Natural killer cell treated with Interleukin-12 subunit alpha and Interleukin-12 subunit beta and Interleukin-15 and Interleukin-18, amount 100 ng/mL, for 72 hours (primary cell): ENCODE measurements around the gene ZFP36L2. TPM values are rescaled to one million over a fixed set of nuclear protein-coding genes. Genes with fewer than 3 reads are reported as not detected.
A peak's percentile ranks its signal among the peaks of the same experiment; 100 is the strongest.

Source experiments
- ATAC-seq, 2 donors: fragments of 150-1000 bp; cut with Tn5 transposase in 1 of 2; sonication (Bioruptor Pico), chemical (Tn5 transposase) in 1 of 2; 2 replicates each; pipeline ENCODE4 v1.10.0; 2021
- DNase-seq: peaks from one replicate; pipeline ENCODE4 v3.0.0; 2022; ENCODE audit warnings: low spot score
- H3K27ac Mint-ChIP-seq, 2 donors: 1 replicate in 1 of 2; 2 replicates in 1 of 2; pipeline ENCODE4 v1.8.0; 2022; ENCODE audit warnings: mixed read lengths in 2 of 2, mild to moderate bottlenecking in 1 of 2, moderate library complexity in 1 of 2
- H3K27me3 Mint-ChIP-seq, 2 donors: 1 replicate in 1 of 2; 2 replicates in 1 of 2; pipeline ENCODE4 v1.8.0; 2022; ENCODE audit warnings: mixed read lengths in 2 of 2
- H3K36me3 Mint-ChIP-seq: one replicate; pipeline ENCODE4 v1.8.0; 2022; ENCODE audit warnings: mixed read lengths
- H3K4me1 Mint-ChIP-seq, 2 donors: 1 replicate in 1 of 2; 2 replicates in 1 of 2; pipeline ENCODE4 v1.8.0; 2022; ENCODE audit warnings: low read depth in 2 of 2, mixed read lengths in 2 of 2, mild to moderate bottlenecking in 1 of 2
- H3K4me3 Mint-ChIP-seq: one replicate; pipeline ENCODE4 v1.8.0; 2022; ENCODE audit warnings: mixed read lengths
- H3K9me3 Mint-ChIP-seq: 2 replicates; pipeline ENCODE4 v1.8.0; 2022; ENCODE audit warnings: mixed read lengths
- total RNA-seq, 2 donors: library from RNA; stranded (reverse); gene quantifications; one replicate each; pipeline ENCODE4 v1.2.3, GENCODE V29; 2022

Gene ZFP36L2
- total RNA-seq, 2 donors from 2014 or later: 22.3 to 24.7 TPM

DNA sequence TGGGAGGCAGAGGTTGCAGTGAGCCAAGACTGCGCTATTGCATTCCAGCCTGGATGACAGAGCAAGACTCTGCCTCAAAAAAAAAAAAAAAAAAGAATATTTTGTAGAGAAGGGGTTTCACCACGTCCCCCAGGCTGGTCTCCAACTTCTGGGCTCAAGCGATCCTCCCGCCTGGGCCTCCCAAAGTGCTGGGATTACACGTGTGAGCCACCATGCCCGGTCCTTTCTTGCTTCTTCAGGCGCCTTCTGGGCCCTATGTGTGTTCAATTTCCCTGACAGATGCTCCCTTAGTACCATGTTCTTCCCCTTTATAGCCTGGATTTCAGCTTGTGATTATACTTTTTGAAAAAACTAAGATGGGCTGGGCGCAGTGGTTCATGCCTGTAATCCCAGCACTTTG is 9.8 kb downstream of the ZFP36L2 start:
- Mint-ChIP-seq H3K27me3 (no peaks in the 10 kb centered on the region), H3K9me3 (no peaks in the 10 kb centered on the region), H3K36me3 (no peaks in the 10 kb centered on the region), H3K4me3 (no peak overlapping the region), H3K27ac (no peak overlapping the region), H3K4me1 (peaks cover 41 to 45% of the 10 kb centered on the region in 2 donors)
- DNase-seq: no peak
- ATAC-seq: no peak

DNA sequence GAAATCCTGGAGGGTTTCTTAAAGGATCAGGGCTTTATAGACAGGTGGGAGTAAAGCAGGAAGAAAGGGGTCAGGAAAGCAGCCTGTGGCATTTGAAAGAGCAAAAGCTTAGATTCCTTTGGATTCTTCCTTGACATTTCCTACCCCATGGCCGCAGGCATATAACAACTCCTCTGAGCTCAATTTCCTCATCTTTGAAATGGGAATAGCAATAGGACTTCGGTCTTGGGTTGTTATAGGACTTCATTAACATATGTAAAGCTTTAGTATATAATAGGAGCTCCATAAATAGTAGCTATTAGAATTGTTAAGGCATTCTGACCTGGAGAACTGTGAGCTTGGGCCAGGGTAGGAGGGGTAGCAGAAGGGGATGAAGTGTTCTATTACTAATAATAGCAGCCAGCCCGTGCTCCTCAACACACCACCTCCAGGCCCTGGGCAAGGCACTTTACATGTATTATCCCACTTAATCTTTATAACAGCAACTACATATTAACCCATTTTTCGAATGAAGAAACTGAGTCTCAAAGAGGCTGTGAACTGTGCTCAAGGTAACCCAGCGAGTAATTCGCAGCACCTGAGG is 10.6 kb downstream of the ZFP36L2 start:
- H3K9me3 Mint-ChIP-seq: no peaks in the 10 kb centered on the region
- no peak overlapping the region for H3K4me3 Mint-ChIP-seq
- H3K4me1 Mint-ChIP-seq: peaks cover 35 to 39% of the 10 kb centered on the region in 2 donors
- DNase-seq (no peak), ATAC-seq (no peak)
- no peaks in the 10 kb centered on the region for H3K27me3 Mint-ChIP-seq
- H3K27ac Mint-ChIP-seq: no peak overlapping the region
- no peaks in the 10 kb centered on the region for H3K36me3 Mint-ChIP-seq

DNA sequence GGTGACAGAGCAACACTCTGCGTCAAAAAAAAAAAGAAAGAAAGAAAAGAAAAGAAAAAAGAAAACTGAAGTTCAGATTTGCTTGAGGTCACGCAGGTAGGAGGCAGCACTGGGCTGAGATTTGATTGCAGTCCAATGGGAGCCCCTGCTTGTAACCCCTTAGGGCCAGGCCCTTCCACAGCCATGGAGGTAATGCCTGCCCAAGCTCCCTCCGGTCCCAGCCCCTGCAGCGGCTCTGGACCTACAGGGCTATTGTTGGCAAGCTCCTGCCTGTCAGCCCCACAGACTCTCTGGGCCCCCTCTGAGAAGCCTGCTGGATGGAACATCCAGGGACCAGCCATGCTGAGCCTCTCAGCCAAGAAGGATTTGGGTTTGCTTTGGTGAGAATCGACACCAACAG is 12.2 kb downstream of the ZFP36L2 start:
- no peaks in the 10 kb centered on the region for H3K36me3 Mint-ChIP-seq
- no peak for DNase-seq
- ATAC-seq: no peak
- no peaks in the 10 kb centered on the region for H3K27me3 Mint-ChIP-seq
- H3K27ac Mint-ChIP-seq: no peak overlapping the region
- peaks cover 27 to 32% of the 10 kb centered on the region in 2 donors for H3K4me1 Mint-ChIP-seq
- H3K4me3 Mint-ChIP-seq: no peak overlapping the region
- H3K9me3 Mint-ChIP-seq: no peaks in the 10 kb centered on the region

DNA sequence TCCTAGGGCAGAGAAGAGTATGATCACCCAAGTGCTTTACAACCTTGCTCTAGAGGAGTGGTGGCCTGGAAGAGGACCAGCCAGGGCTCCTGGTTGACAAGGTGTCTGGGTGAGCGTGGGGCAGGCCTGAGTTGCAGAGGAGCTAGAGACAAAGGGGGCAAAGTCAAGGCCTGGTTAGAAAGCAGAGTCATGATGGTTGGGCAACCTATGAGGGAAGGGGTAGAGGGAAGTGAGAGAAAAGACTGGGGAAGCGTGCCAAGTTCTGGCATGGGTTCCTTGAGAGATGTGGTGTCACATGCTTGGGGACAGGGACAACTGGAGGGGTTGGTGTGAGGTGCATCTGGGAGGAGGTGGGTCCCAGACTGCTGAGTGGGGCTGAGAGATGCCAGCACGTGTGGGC is 13.5 kb downstream of the ZFP36L2 start:
- Mint-ChIP-seq H3K36me3 (no peaks in the 10 kb centered on the region), H3K27me3 (no peaks in the 10 kb centered on the region), H3K4me3 (peak overlapping the region; percentile 69), H3K4me1 (peaks cover 20 to 22% of the 10 kb centered on the region in 2 donors), H3K9me3 (no peaks in the 10 kb centered on the region), H3K27ac (peak overlapping the region; percentile 22 to 78)
- ATAC-seq: peak in 1 of 2 donors; percentile 34
- DNase-seq: peak; percentile 34

DNA sequence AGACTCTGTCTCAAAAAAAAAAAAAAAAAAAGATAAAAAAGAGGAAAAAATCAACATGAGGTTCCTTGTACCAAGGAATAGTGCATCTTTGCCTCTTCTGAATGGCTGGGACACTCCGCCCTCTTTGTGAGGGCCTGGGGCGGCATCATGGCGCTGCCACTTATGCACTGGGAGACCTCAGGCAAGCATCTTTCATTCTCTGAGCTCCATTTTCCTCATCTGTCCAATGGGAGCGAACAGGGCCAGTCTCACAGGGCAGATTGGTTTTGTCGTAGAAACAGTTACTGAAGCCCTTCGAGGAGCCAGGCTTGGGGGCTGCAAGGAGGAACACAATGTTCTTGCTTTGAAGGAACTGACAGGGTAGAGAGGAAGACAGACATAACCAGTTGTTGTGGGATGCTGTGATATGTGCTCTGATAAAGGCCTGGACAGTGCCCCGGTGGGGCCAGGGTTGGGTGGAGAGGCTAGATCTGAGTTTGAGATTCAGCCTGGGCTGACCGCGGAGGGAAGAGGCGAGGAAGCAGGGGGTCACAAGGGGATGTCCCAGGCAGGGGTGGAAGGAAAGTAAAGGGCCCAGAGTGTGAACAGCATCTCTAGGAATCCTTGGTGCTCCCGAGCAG is 14.1 kb downstream of the ZFP36L2 start:
- H3K27me3 Mint-ChIP-seq: no peaks in the 10 kb centered on the region
- H3K36me3 Mint-ChIP-seq: no peaks in the 10 kb centered on the region
- peak; percentile 61 for DNase-seq
- peak overlapping the region; percentile 22 to 78 for H3K27ac Mint-ChIP-seq
- ATAC-seq: peak; percentile 52 to 64
- no peaks in the 10 kb centered on the region for H3K9me3 Mint-ChIP-seq
- H3K4me1 Mint-ChIP-seq: peaks cover 22 to 24% of the 10 kb centered on the region in 2 donors
- H3K4me3 Mint-ChIP-seq: peak overlapping the region; percentile 69

DNA sequence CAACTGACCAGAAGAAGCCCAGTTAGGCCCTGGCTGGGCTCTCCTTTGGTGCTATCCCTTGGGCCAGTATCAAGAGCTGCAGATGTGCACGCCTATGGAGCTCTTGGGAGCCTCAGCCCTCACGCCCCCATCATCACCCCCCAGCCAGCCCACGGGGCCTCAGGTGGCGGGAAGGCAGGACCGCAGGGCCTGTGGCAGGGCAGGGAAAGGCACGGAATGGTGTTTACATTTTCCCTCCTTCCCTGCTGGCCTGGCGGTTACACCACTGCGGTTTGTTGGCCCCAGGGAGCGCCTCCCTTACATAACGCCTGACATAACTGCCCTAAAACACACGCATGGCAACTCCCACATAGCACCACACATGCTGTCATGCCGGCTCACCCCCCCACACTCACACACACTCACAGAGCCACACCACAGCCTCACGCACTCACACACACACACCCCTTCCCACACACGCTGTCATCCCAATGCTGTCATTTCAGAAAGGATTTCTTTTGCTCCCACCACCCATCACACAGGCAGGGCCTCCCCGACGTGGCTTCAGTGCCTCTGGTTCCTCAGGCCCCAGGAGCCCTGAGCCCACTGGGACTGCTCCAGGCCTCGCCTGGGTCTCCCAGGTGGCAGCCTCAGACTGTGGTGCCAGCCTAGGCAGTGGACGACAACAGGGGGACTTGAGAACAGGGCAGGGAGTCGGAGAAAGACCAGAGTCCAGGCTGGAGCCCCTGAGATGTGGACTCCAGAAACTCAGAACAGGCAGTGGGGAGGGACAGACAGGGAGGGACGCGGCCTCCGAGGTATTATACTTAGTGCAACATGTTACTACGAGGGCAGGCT is 15.7 kb downstream of the ZFP36L2 start:
- Mint-ChIP-seq H3K4me1 (peaks cover 22 to 24% of the 10 kb centered on the region in 2 donors), H3K9me3 (no peaks in the 10 kb centered on the region), H3K36me3 (no peaks in the 10 kb centered on the region), H3K4me3 (peak overlapping the region; percentile 9), H3K27ac (no peak overlapping the region), H3K27me3 (no peaks in the 10 kb centered on the region)
- peak; percentile 58 to 71 for ATAC-seq
- DNase-seq: no peak

DNA sequence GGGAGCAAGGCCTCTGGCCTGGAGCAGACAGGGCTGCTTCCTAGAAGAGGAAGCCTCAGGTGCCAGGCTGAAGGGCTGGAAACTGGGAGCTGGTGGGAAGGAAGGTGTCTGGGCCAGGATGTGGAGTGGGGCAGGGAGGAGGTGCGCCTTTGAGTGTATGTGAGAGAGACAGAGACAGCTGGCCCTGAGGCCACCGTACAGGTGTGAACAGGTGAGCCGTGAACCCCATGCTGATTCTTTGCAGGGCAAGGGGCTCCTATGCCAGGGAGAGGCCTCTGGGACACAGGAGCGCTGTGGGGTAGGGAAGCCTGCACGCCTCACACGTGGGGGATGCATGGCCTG is 16.3 kb downstream of the ZFP36L2 start:
- Mint-ChIP-seq H3K36me3 (no peaks in the 10 kb centered on the region), H3K27me3 (no peaks in the 10 kb centered on the region)
- no peak for DNase-seq

DNA sequence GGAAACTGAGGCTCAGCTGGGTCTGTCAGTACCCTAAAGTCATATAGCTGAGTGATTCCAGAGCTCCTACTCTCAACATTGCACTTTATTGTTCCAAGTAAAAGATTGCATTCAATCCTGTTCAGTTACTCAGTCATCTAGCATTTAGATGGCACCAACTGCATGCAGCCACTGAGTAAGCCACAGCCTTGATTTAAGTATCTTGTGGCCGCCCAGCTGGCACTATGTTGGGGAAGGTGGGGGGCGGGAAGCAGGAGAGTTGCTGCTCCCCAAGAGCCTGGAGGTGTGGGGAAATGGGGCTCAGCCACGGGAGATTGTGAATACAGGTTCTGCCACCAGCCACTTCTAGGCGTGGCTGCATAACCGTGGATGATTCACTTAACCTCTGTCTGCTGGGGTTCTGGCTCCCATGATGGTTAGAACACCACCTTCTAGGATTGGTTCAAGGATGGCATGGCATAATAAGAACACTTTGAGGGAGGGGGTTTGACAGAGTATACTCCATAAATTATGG is 17.1 kb downstream of the ZFP36L2 start:
- no peak for ATAC-seq
- no peak overlapping the region for H3K27ac Mint-ChIP-seq
- DNase-seq: no peak
- no peaks in the 10 kb centered on the region for H3K36me3 Mint-ChIP-seq
- H3K4me1 Mint-ChIP-seq: peaks cover 22 to 24% of the 10 kb centered on the region in 2 donors
- no peak overlapping the region for H3K4me3 Mint-ChIP-seq
- H3K9me3 Mint-ChIP-seq: no peaks in the 10 kb centered on the region
- no peaks in the 10 kb centered on the region for H3K27me3 Mint-ChIP-seq

More for the DNA sequence above, 16.3 kb downstream of the ZFP36L2 start:
- Mint-ChIP-seq H3K4me1 (peaks cover 22 to 24% of the 10 kb centered on the region in 2 donors), H3K27ac (no peak overlapping the region), H3K9me3 (no peaks in the 10 kb centered on the region), H3K4me3 (peak overlapping the region; percentile 38)
- no peak for ATAC-seq

DNA sequence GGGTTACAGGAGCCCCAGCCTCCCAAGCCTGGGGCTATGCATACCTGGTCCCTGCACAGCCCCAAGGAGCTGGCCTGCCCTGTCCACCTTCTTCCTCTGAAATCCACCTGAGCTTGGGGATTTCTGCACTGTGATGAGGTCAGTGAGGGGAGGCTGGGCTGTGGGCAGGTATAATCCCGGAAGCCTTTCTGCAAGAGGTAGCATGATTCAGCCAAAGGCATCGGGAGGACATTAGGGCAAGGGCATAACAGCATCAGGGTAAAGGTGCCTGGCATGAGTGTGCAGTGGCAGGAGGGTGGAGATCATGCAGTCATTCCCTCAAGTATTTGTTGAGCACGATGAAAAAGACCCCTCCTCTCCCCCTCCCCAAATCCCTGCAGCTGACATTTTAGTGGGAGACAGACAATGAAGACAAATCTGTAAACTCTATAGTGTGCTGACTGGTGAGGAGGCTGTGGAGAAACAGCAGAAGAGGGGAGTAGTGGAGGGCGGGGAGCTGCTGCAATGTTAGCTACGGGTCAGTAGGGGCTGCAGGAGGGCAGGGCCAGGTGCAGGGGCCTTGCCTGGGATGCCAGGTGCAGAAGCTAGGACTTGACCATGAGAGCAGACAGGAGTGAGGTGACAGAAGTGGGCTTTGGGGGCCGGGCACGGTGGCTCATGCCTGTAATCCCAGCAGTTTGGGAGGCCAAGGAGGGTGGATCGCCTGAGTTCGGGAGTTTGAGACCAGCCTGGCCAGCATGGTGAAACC is 18.7 kb downstream of the ZFP36L2 start:
- no peaks in the 10 kb centered on the region for H3K27me3 Mint-ChIP-seq
- DNase-seq (no peak), ATAC-seq (no peak)
- peaks cover 17 to 20% of the 10 kb centered on the region in 2 donors for H3K4me1 Mint-ChIP-seq
- no peaks in the 10 kb centered on the region for H3K36me3 Mint-ChIP-seq
- H3K4me3 Mint-ChIP-seq: no peak overlapping the region
- no peaks in the 10 kb centered on the region for H3K9me3 Mint-ChIP-seq
- H3K27ac Mint-ChIP-seq: no peak overlapping the region

DNA sequence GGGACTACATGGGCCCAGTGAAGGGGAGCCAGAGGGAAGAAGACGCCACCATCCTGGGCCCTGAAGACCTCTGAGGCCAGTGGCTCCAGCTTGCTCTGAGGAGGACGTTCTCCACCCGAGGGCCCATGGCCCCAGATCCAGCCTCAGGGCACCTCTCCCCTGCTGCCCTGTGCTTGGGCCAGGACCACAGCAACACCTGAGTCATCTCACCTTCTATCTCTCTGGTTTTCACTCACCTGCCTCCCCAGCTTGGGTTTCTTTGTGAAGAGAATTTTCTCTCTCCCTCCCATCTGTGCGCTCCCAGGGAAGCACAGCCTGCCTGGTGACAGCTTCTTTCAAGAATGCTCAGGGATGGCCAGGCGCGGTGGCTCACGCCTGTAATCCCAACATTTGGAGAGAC is 19.8 kb downstream of the ZFP36L2 start:
- peaks cover 14 to 18% of the 10 kb centered on the region in 2 donors for H3K4me1 Mint-ChIP-seq
- no peak overlapping the region for H3K27ac Mint-ChIP-seq
- H3K36me3 Mint-ChIP-seq: no peaks in the 10 kb centered on the region
- no peak for DNase-seq
- no peaks in the 10 kb centered on the region for H3K27me3 Mint-ChIP-seq
- no peaks in the 10 kb centered on the region for H3K9me3 Mint-ChIP-seq
- ATAC-seq: no peak
- H3K4me3 Mint-ChIP-seq: no peak overlapping the region

DNA sequence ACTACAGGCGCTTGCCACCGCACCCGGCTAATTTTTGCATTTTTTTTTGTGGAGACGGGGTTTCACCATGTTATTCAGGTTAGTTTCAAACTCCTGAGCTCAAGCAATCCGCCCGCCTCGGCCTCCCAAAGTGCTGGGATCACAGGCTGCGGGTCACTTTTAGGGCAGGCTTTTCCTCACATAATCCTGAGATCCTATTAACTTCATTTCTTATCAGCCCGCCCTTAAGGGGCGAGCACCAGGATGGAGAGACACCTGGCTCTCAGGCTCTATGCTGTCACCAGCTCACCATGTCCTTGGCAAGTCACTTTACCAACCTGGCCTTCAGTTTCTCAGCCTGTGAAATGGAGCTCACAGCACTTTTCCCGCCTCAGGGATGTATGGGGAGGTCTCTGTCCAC is 23.0 kb downstream of the ZFP36L2 start:
- ATAC-seq (no peak), DNase-seq (no peak)
- H3K9me3 Mint-ChIP-seq: no peaks in the 10 kb centered on the region
- H3K27ac Mint-ChIP-seq: no peak overlapping the region
- H3K4me1 Mint-ChIP-seq: peaks cover 3 to 8% of the 10 kb centered on the region in 2 donors
- H3K27me3 Mint-ChIP-seq: no peaks in the 10 kb centered on the region
- H3K36me3 Mint-ChIP-seq: no peaks in the 10 kb centered on the region
- H3K4me3 Mint-ChIP-seq: no peak overlapping the region

DNA sequence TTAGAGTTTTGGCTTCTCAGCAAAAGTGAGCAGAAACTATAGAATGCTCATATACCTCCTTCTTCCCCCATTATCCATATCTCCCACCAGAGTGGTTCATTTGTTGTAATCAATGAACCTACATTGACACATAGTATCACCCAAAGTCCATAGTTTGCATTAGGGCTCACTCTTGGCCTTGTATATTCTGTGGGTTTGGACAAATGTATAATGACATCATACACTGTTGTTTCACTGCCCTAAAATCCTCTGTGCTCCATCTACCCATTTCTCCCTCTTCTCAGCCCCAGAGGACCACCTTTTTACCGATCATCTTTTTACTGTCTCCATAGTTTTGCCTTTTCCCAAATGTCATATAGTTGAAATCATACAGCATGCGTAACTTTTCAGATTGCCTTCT is 24.1 kb downstream of the ZFP36L2 start:
- no peaks in the 10 kb centered on the region for H3K27me3 Mint-ChIP-seq
- H3K36me3 Mint-ChIP-seq: no peaks in the 10 kb centered on the region
- H3K9me3 Mint-ChIP-seq: no peaks in the 10 kb centered on the region
- no peak for DNase-seq
- ATAC-seq: no peak
- no peak overlapping the region for H3K27ac Mint-ChIP-seq
- peaks cover 6 to 7% of the 10 kb centered on the region in 2 donors for H3K4me1 Mint-ChIP-seq
- no peak overlapping the region for H3K4me3 Mint-ChIP-seq

DNA sequence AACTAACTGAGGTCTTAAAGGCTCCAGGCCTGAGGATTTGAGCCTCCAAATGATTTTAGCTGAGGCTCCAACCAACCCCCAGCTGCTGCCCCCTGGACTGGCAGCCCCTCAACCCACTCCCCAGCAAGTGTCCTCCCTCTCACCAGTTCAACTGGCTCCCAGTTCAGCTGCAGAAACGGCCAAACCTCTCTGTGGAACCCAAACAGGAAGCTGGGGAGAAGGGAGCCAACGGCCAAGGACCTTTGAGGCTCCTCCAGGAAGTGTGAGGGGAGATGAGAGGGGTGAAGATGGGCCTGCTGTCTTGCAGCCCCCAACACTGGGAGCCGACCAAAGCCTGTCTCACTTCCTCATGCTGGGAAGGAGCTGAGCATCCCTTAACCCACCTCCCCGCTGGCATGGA is 24.9 kb downstream of the ZFP36L2 start:
- Mint-ChIP-seq H3K36me3 (no peaks in the 10 kb centered on the region), H3K4me3 (no peak overlapping the region), H3K9me3 (peaks cover 2% of the 10 kb centered on the region), H3K27ac (no peak overlapping the region), H3K27me3 (no peaks in the 10 kb centered on the region), H3K4me1 (peaks cover 14 to 15% of the 10 kb centered on the region in 2 donors)
- ATAC-seq (no peak), DNase-seq (no peak)
